22Rv1 (cell line): ENCODE data around the gene MMRN1.

Experiments used
- H3K27ac ChIP-seq: fragments of 450-650 bp; 2 replicates; pipeline ENCODE4 v1.5.1; 2017
- CTCF ChIP-seq: fragments of 450-650 bp; IDR thresholded peaks from 2 replicates; pipeline ENCODE4 v1.5.1; 2017; ENCODE audit warnings: mild to moderate bottlenecking
- ZFX ChIP-seq: fragments of 450-650 bp; IDR thresholded peaks from 2 replicates; pipeline ENCODE4 v1.6.1; 2017; ENCODE audit warnings: antibody characterized with exemption, borderline replicate concordance

The MMRN1 gene

GRCh38 chr4:89995814-89996213, 101.2 kb downstream of the MMRN1 start:
- TF ChIP-seq ZFX (no peak), CTCF (no peak)
- no peak overlapping the region for H3K27ac ChIP-seq

- TF ChIP-seq CTCF = no peak
- no peak for TF ChIP-seq ZFX
Measured at GRCh38 chr4:89997171-89997704, 102.6 kb downstream of the MMRN1 start.

GRCh38 chr4:89998469-89999011, 103.9 kb downstream of the MMRN1 start:
- TF ChIP-seq ZFX = no peak
- no peak for TF ChIP-seq CTCF
- H3K27ac ChIP-seq = no peak overlapping the region

More at GRCh38 chr4:89997171-89997704, 102.6 kb downstream of the MMRN1 start:
- no peak overlapping the region for H3K27ac ChIP-seq

GRCh38 chr4:90001023-90001422, 106.4 kb downstream of the MMRN1 start:
- no peak overlapping the region for H3K27ac ChIP-seq
- TF ChIP-seq ZFX (no peak), CTCF (no peak)

GRCh38 chr4:90002441-90003062, 107.9 kb downstream of the MMRN1 start:
- H3K27ac ChIP-seq = no peak overlapping the region
- TF ChIP-seq ZFX (no peak), CTCF (no peak)
